DMS53 (cell line): ENCODE measurements around the gene CUEDC1.
A peak's percentile ranks its signal among the peaks of the same experiment; 100 is the strongest.
"Not testable (repeated sequence)": the region's sequence is repeated elsewhere in the genome, so short reads cannot be mapped to it uniquely, and the experiment has no call there.

ENCODE experiments used
- DNase-seq: peaks from one replicate; lab custom pipeline; 2025; lab: John Stamatoyannopoulos, UW

The CUEDC1 gene

GRCh38 chr17:57939797-57940196 lies 15.4 kb downstream of the CUEDC1 start:
- DNase-seq = peak; percentile 97

DNA sequence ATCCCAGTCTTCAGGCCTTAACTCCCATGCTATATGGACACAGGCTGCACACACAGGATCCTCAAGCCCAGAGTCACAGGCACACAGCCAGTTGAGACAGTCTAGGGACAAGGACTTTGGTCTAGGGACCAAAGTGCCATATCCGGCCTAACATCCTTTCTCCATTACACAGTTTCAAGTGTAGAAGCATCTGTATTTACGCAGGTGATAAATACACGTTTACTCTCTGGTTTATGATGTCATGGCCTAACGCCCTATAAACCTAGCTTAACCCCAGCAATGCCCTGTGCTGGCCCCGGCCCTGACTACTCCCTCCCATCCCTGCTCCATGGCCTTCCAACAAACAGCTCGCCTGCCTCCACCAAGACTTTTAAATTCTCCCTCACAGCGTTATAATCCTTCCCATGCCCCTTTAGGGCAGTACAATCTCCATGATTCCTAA lies 17.1 kb downstream of the CUEDC1 start:
- DNase-seq = peak; percentile 98

DNA sequence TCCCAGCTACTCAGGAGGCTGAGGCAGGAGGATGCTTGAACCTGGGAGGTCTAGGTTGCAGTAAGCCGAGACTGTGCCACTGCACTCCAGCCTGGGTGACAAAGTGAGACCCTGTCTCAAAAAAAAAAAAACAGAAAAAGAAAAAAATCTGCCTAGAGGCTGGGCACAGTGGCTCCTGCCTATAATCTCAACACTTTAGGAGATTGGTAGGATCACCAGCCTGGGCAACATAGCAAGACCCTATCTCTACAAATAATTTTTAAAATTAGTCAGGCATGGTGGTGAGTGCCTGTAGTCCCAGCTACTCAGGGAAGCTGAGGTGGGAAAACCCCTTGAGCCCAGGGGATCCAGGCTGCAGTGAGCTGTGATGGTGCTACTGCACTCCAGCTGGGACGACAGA lies 17.7 kb downstream of the CUEDC1 start:
- peak; percentile 66 for DNase-seq

DNA sequence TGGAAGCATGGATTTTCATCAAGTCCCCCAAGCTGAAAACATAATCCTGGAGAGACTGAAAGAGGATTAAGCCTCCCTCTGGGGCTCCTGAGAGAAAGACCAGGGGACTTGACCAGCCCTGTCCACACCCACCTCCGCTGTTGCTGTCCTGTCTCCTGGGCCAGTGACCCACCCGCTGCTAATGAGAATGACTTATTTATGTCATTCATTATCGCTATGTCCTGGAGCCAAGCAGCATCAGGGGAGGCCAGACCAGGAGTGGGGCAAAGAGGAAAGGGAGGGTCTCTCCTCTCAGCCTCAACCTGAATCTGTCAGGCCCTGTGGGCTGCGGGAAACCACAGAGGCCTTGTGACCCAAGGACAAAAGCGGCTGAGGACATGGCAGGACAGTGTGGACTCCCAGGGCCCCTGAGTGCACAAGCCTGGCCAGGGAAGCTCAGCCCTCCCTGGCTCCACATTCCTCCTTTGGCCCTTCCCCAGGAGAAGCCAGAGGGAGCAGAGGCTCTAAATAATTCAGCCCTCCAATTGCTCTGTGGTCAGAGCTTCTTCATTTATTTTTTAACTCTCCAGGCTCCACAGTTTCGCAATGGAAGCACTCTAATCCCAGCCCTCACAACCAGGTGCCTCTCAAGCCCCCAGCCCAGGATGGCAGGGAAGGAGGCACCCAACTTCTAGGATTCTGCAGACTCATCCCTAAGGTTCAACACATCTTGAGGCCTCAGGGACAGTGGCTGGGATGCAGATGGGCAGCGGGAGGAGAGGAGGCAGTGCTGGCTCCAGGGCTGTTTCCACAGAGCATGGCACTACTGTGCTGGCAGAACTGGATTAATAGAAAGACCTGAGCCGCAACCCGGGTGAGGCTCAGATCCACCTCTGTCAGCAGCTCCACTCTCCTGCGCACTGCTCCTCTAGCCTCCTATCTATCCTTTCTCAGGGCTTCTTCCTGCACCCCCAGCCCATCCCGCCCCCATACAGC lies 19.1 kb downstream of the CUEDC1 start:
- DNase-seq = peak; percentile 68

- DNase-seq = no peak
These were observed 23.6 kb downstream of the CUEDC1 start for GRCh38 chr17:57931488-57932137.

GRCh38 chr17:57930239-57930638 lies 25.0 kb downstream of the CUEDC1 start:
- no peak for DNase-seq

DNA sequence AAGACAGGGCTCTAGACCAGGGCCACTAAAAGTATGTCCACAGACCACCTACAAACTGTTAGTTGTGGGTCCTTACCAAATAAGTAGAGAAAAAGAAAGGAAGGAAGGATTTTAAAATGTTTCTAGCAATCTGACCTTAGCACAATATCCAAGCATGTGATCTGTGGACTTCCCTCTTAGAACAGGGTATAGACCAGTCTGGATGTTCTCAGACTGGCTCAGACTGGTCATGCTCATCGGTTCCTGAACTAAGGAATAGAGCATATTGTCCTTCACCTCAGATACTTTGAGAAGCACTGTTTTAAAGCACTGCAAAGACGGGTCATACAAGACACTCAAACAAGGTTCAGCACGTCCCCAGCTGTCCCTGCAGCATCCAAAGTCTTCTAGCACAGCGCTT lies 25.8 kb downstream of the CUEDC1 start:
- DNase-seq = no peak

GRCh38 chr17:57928928-57929327 lies 26.3 kb downstream of the CUEDC1 start:
- no peak for DNase-seq

DNA sequence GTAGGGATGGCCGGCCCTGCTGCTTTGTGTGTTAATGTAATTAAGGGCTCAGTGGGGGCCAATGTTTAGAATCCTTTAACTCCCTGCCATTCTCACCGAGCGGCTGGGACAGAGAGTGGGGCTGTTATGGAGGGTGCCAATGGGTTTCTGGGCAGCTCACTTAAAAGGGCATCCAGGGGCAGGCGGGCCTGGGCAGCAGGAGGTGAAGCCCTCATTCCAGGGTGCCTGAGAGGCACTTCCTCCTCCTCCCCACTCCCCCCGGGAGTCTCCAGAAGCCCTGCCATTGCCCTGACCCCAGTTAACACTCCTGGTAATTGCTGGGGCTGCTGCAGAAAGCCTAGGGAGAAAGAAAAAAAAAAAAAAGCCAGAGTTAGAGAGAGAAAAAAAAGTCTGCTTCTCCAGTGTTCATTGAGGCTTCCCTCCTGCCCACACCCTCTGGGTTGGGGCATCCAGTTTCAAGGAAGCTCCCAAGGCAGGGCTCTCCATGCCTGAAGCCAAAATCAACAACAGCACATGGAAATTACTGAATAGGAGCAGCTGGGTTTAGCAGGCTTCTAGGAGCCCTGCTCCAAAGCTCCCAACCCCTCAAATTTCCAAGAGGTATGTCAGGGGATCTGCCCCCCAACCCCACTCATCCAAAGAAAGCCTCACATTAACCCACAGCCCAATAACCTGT lies 28.0 kb downstream of the CUEDC1 start:
- peak; percentile 54 for DNase-seq

GRCh38 chr17:57926723-57927047 lies 28.5 kb downstream of the CUEDC1 start:
- no peak for DNase-seq

DNA sequence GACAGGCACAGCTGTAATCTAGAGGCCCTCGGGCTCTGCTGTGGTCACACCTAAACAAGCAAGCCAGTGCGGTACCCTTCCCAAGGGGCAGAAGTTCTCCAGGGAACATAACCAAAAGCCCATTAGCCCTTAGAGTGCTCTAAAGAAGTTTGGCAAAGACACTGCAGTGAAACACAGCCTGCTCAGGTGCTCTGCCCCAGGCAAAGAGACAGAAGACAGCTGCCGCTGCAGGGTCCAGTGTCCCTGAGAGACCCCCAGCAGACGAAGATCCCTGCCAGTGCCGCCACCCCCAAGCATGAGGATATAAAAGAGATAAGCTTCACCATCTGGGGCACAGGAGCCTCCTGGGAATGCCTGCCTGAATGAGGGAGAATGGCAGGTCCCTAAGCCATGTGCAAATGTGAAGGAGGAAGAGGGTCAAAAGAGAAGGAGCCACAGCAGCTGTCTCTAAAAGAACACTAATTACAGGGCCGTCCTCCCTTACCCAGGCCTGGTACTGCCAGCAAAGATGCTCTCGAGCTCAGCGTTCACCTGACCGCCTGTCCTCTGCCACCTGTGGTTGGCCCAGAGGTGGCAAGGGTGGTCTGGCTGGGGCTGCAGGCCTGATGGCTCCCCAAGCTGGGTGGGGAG lies 29.7 kb downstream of the CUEDC1 start:
- no peak for DNase-seq

- DNase-seq = no peak
These were observed 30.5 kb downstream of the CUEDC1 start for GRCh38 chr17:57924677-57925076.

DNA sequence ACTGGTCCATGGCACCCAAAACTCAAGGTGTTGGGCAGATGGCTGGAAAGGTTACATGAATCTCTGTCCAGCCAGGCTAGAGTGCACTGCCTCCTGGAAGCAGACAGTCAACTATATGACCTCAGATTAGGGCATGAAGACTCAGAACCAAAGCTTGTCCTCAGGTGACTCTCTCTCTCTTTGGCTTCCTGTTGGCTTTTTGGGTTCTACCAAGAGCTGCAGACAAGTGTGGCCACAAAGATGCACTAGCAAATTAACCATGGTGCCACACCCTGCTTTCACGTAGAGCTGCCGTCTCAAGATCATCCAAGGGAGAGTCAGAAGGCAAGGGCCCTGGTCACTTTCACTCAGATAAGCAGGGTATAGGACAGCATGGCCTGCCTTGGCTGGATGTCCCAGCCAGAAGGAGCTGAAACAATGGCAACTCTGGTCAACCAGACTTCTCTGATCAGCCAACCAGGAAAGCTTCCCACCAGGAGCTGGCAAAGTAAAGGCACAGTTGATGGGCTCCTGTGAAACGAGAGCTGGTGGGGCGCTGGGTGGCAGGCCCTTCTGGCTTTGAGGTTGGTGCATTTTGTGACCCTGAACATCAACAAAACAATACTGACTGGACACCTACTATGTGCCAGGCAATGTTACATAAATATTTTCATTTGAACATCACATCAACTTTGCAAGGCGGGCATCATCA lies 31.9 kb downstream of the CUEDC1 start:
- DNase-seq = no peak

GRCh38 chr17:57922745-57923144 lies 32.5 kb downstream of the CUEDC1 start:
- DNase-seq = not testable (repeated sequence)

- DNase-seq = no peak
These were observed 34.1 kb downstream of the CUEDC1 start for GRCh38 chr17:57920916-57921703.

GRCh38 chr17:57919918-57920317 lies 35.3 kb downstream of the CUEDC1 start:
- DNase-seq = no peak

DNA sequence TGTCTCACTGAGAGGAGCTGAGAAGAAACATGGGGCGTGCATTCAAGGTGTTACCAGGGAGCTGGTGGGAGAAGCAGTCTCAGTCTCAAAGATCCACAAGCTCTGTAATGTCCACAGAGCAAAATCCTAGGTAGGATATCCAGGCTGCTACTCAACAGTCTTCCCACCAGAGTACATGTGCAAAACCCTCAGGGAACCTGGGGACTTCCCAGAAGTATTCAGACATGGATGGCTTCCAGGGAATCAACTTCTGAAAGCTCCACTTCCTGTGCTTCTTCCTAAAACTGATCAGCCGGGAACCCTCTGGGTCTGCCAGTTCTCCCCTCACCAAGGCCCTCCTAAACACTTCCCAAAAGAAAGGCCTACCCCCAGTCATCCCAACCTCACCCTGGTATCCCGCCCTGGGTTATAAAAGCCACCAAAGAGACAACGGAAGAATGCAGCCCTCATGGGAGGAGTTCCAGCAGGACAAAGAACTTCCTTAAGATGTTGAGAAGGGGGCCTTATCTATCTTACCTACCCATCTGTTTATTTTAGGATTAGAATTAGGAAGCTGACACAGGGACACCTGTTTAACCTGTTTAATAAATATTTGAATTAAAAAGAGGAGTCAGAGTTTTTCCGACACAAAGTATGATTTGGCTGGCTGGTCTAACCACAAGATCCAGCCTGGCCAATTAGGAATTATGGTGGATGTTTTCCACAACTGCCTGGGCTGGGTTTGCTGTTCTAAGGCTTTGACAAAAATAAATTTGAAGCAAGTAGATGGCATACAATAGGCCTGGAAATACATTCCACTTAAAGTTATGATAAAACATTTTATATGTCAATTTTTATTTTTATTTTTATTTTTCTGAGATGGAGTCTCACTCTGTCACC lies 37.0 kb downstream of the CUEDC1 start:
- peak; percentile 78 for DNase-seq

DNA sequence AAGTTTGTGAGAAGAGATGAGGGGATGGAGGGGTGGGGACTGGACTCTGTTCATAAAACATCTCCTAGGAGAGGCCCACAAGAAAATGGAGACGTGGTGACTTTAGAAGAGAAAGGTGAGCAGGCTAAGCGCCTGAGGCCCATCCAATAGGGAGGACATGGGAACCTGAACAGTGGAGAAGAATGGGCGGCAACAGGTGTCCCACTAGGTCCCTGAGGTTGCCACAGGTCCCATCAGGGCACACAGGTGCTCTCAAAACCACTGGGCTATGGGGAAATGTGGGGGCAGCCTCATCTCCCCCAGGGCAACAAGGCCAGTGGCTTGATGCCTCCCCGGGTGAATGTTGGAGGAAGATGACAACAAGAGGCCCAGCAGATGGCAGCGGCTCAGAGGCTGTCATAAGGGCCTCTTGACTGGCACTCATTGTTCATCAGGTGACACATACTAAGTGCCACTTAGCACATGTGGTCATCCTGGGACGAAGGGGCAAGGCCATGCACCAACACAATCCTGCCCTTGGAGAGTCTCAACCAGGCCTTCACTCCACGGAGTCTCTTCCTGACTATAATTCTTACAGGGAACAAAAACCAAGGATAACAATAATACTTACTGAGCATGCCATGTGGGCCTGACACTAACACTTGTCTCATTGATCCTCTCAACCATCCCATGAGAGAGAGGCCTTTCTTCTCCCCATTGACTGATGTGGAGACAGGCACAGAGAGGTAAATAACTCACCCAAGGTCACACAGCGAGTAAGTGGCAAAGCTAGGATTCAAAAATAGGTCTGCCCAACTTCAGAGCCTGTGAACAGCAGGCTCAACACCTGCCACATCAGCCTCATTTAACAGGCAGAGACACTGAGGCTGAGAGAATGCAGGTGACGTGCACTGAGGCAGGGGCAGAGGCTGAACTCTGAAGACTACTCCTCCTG lies 38.0 kb downstream of the CUEDC1 start:
- DNase-seq = peak; percentile 98
